Mesothelial cell of epicardium (in vitro differentiated cells): ENCODE data around the gene HYAL4. TPM values are rescaled to one million over a fixed set of nuclear protein-coding genes. Genes with fewer than 3 reads are reported as not detected.
A peak's percentile ranks its signal among the peaks of the same experiment; 100 is the strongest.
"Not testable (repeated sequence)": the region's sequence is repeated elsewhere in the genome, so short reads cannot be mapped to it uniquely, and the experiment has no call there.

Experiments
- DNase-seq, 2 experiments: peaks; one replicate each; pipeline ENCODE4 v3.0.0; 2021; ENCODE audit warnings: low spot score in 2 of 2; ENCODE audit not compliant: unreplicated experiment in 2 of 2
- H3K27ac Mint-ChIP-seq: 2 replicates; pipeline ENCODE4 v1.8.0; 2021; ENCODE audit warnings: mixed read lengths
- H3K27me3 Mint-ChIP-seq: 2 replicates; pipeline ENCODE4 v1.8.0; 2021; ENCODE audit warnings: low read depth, mixed read lengths
- H3K36me3 Mint-ChIP-seq: 2 replicates; pipeline ENCODE4 v1.8.0; 2021; ENCODE audit warnings: mixed read lengths
- H3K4me1 Mint-ChIP-seq: 2 replicates; pipeline ENCODE4 v1.8.0; 2021; ENCODE audit warnings: mixed read lengths
- H3K4me3 Mint-ChIP-seq: 2 replicates; pipeline ENCODE4 v1.8.0; 2021; ENCODE audit warnings: mild to moderate bottlenecking, moderate library complexity, mixed read lengths
- H3K9me3 Mint-ChIP-seq: 2 replicates; pipeline ENCODE4 v1.8.0; 2021; ENCODE audit warnings: mixed read lengths
- CTCF ChIP-seq: fragments of 200-600 bp; sonication (generic); IDR thresholded peaks from one replicate; pipeline ENCODE4 v1.5.0; 2021; ENCODE audit warnings: antibody characterized with exemption; ENCODE audit not compliant: unreplicated experiment
- total RNA-seq: library from RNA; stranded (reverse); gene quantifications from 3 replicates; pipeline ENCODE4 v1.2.1, GENCODE V29; 2021

The HYAL4 gene
- total RNA-seq, 1 donor from 2014 or later: not detected

- H3K36me3 Mint-ChIP-seq: no peaks in the 10 kb centered on the region
- DNase-seq: no peak
- H3K27ac Mint-ChIP-seq: peak overlapping the region; percentile 18
- TF ChIP-seq CTCF: no peak
- peaks cover 24% of the 10 kb centered on the region for H3K4me1 Mint-ChIP-seq
- H3K4me3 Mint-ChIP-seq: no peak overlapping the region
- H3K27me3 Mint-ChIP-seq: no peaks in the 10 kb centered on the region
- H3K9me3 Mint-ChIP-seq: no peaks in the 10 kb centered on the region
These were observed 42.7 kb upstream of the HYAL4 start for GRCh38 chr7:123802249-123802648.

- Mint-ChIP-seq H3K36me3 (peaks cover 6% of the 10 kb centered on the region), H3K4me1 (peaks cover 9% of the 10 kb centered on the region)
These were observed 39.7 kb upstream of the HYAL4 start for GRCh38 chr7:123805287-123805686.

GRCh38 chr7:123809471-123809870 is 35.5 kb upstream of the HYAL4 start:
- no peak for TF ChIP-seq CTCF
- no peak overlapping the region for H3K4me3 Mint-ChIP-seq
- no peak for DNase-seq
- H3K36me3 Mint-ChIP-seq: peaks cover 6% of the 10 kb centered on the region
- peaks cover 21% of the 10 kb centered on the region for H3K9me3 Mint-ChIP-seq
- no peak overlapping the region for H3K27ac Mint-ChIP-seq
- no peaks in the 10 kb centered on the region for H3K27me3 Mint-ChIP-seq
- H3K4me1 Mint-ChIP-seq: no peaks in the 10 kb centered on the region

More at GRCh38 chr7:123805287-123805686, 39.7 kb upstream of the HYAL4 start:
- DNase-seq: no peak
- no peaks in the 10 kb centered on the region for H3K27me3 Mint-ChIP-seq
- no peak overlapping the region for H3K27ac Mint-ChIP-seq
- no peak overlapping the region for H3K4me3 Mint-ChIP-seq
- TF ChIP-seq CTCF: no peak
- peaks cover 12% of the 10 kb centered on the region for H3K9me3 Mint-ChIP-seq

GRCh38 chr7:123811056-123811455 is 33.9 kb upstream of the HYAL4 start:
- no peak overlapping the region for H3K4me3 Mint-ChIP-seq
- no peaks in the 10 kb centered on the region for H3K27me3 Mint-ChIP-seq
- H3K4me1 Mint-ChIP-seq: no peaks in the 10 kb centered on the region
- no peak for TF ChIP-seq CTCF
- no peak overlapping the region for H3K27ac Mint-ChIP-seq
- peaks cover 6% of the 10 kb centered on the region for H3K36me3 Mint-ChIP-seq
- DNase-seq: no peak
- peaks cover 21% of the 10 kb centered on the region for H3K9me3 Mint-ChIP-seq

GRCh38 chr7:123816916-123817315 is 28.1 kb upstream of the HYAL4 start:
- Mint-ChIP-seq H3K4me1 (no peaks in the 10 kb centered on the region), H3K27me3 (no peaks in the 10 kb centered on the region), H3K27ac (no peak overlapping the region), H3K36me3 (no peaks in the 10 kb centered on the region), H3K4me3 (no peak overlapping the region), H3K9me3 (peaks cover 4% of the 10 kb centered on the region)
- TF ChIP-seq CTCF: no peak
- DNase-seq: no peak

- Mint-ChIP-seq H3K27ac (no peak overlapping the region), H3K4me3 (no peak overlapping the region), H3K4me1 (no peaks in the 10 kb centered on the region), H3K9me3 (peaks cover 4% of the 10 kb centered on the region), H3K27me3 (no peaks in the 10 kb centered on the region), H3K36me3 (no peaks in the 10 kb centered on the region)
- no peak for TF ChIP-seq CTCF
- DNase-seq: no peak
These were observed 26.0 kb upstream of the HYAL4 start for GRCh38 chr7:123819001-123819400.

- H3K27ac Mint-ChIP-seq, H3K4me3 Mint-ChIP-seq, DNase-seq, H3K27me3 Mint-ChIP-seq, H3K4me1 Mint-ChIP-seq, H3K9me3 Mint-ChIP-seq, H3K36me3 Mint-ChIP-seq: not testable (repeated sequence)
These were observed 25.2 kb upstream of the HYAL4 start for GRCh38 chr7:123819795-123820194.
